Tibial nerve (tissue), 3 donors: ENCODE measurements around the gene UMPS.

ENCODE experiments used
- CTCF ChIP-seq, 5 experiments: fragments of 200-600 bp in 3 of 5; fragments of 450-650 bp in 2 of 5; sonication (generic) in 3 of 5; IDR thresholded peaks; one replicate each; pipeline ENCODE4 v1.5.1; 2016 to 2019; ENCODE audit warnings: antibody characterized with exemption in 5 of 5, mild to moderate bottlenecking in 3 of 5, moderate library complexity in 2 of 5
- POLR2A ChIP-seq, 2 donors: fragments of 450-650 bp; IDR thresholded peaks; one replicate each; pipeline ENCODE4 v1.6.1; 2017; ENCODE audit warnings: antibody characterized with exemption in 2 of 2, mild to moderate bottlenecking in 2 of 2, moderate library complexity in 2 of 2

DNA sequence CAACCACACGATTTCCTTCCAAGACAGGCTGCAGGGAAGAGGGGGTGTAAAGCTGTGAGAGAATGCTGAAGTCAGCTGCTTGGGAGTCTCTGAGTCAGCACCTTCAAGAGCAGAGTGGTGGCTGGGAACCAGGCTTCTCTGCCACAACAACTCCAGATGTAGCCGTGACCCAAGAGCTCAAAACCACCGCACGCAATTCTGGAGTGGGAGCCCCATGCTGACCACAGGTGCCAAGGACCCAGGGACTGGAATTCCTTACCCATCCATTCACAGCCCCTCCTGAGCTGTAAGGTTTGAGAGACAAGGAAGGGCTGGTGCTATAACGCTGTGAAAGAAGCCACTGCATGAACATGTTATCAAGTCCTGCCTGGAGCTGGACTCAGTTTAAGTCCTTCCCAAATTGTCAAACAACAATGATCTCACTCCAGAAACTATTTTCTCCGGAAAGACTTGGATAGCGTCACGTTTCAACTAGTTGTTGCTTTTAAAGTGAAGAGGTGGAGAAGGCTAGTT lies 61.4 kb downstream of the UMPS start:
- TF ChIP-seq POLR2A (IDR thresholded peaks at IDR 0.05) (no peak), CTCF (IDR thresholded peaks at IDR 0.05) (no peak)
